Endothelial cell of umbilical vein (primary cell): ENCODE results near the gene TNFRSF14. TPM values are rescaled to one million over a fixed set of nuclear protein-coding genes. Genes with fewer than 3 reads are reported as not detected.

Experiments
- BruUV-seq: library from RNA; stranded (reverse); fragments of 400-500 nt; replicated peaks from 2 replicates; lab custom pipeline; 2021; lab: Mats Ljungman, UMichigan
- CTCF ChIA-PET: fragments of 300-600, 350-600 bp; sonication (Branson Sonifier 250); formaldehyde crosslinking; loops from one replicate; lab custom pipeline; 2021; ENCODE audit warnings: antibody characterized with exemption, inconsistent platforms; lab: Charles Lee
- POLR2A ChIA-PET: fragments of 300-600, 350-600 bp; sonication (Branson Sonifier 250); formaldehyde crosslinking; loops from one replicate; lab custom pipeline; 2021; ENCODE audit warnings: antibody characterized with exemption, inconsistent platforms; lab: Charles Lee
- DNase-seq: peaks from one replicate; pipeline ENCODE4 v3.0.0-alpha.2; 2011; ENCODE audit warnings: low read depth, low spot score
- FAIRE-seq: peaks from 2 replicates; lab custom pipeline; 2011; peaks lifted over from hg19 to GRCh38; lab: Jason Lieb, UNC
- H2AFZ ChIP-seq: 2 replicates; pipeline ENCODE4 v1.6.0; 2012; ENCODE audit warnings: low read depth, low read length, control low read depth, inconsistent platforms
- H3K27ac ChIP-seq: 2 replicates; pipeline ENCODE4 v1.5.1; 2011; ENCODE audit warnings: low read depth, mild to moderate bottlenecking, control low read depth, low read length, moderate library complexity; ENCODE audit not compliant: insufficient read depth
- H3K27me3 ChIP-seq, 2 experiments: 2 replicates each; pipeline versions ENCODE4 v1.6.0 to v1.6.1; 2011; ENCODE audit warnings: low read length in 2 of 2, mixed read lengths in 1 of 2; ENCODE audit not compliant: control insufficient read depth in 2 of 2, insufficient read depth in 2 of 2
- H3K36me3 ChIP-seq, 2 experiments: 2 replicates in 1 of 2; 3 replicates in 1 of 2; pipeline ENCODE4 v1.5.1; 2011; ENCODE audit warnings: low read length in 2 of 2, mild to moderate bottlenecking in 1 of 2, moderate library complexity in 1 of 2; ENCODE audit not compliant: control insufficient read depth in 2 of 2, insufficient read depth in 2 of 2; ENCODE audit errors: extremely low read depth in 1 of 2
- H3K4me1 ChIP-seq: 3 replicates; pipeline ENCODE4 v1.5.1; 2011; ENCODE audit warnings: mild to moderate bottlenecking, low read length; ENCODE audit not compliant: control insufficient read depth, insufficient read depth; ENCODE audit errors: extremely low read depth
- H3K4me2 ChIP-seq: 2 replicates; pipeline ENCODE4 v1.6.1; 2011; ENCODE audit warnings: low read length, control low read depth, mixed read lengths; ENCODE audit not compliant: insufficient read depth
- H3K4me3 ChIP-seq, 3 experiments: fragments of 200-600 bp in 1 of 3; sonication (generic), shearing (Covaris generic) in 1 of 3; replicated peaks in 1 of 3; 2 replicates each; pipeline ENCODE4 v1.5.1; 2011 to 2016; ENCODE audit warnings: control low read depth in 3 of 3, low read length in 3 of 3, mild to moderate bottlenecking in 2 of 3, inconsistent platforms in 1 of 3, low read depth in 1 of 3, moderate library complexity in 1 of 3; ENCODE audit not compliant: insufficient read depth in 1 of 3
- H3K79me2 ChIP-seq: 2 replicates; pipeline ENCODE4 v1.6.0; 2012; ENCODE audit warnings: low read length, inconsistent platforms; ENCODE audit not compliant: control insufficient read depth, insufficient read depth
- H3K9ac ChIP-seq: replicated peaks from 2 replicates; pipeline ENCODE3; 2011; ENCODE audit warnings: low read length, control low read depth; ENCODE audit not compliant: insufficient read depth; ENCODE audit errors: extremely low read depth
- H3K9me1 ChIP-seq: replicated peaks from 3 replicates; pipeline ENCODE4 v1.6.0; 2011; ENCODE audit warnings: mild to moderate bottlenecking, low read length; ENCODE audit not compliant: control insufficient read depth, insufficient read depth; ENCODE audit errors: extremely low read depth
- H3K9me3 ChIP-seq: replicated peaks from 2 replicates; pipeline ENCODE4 v1.5.1; 2012; ENCODE audit warnings: low read length, inconsistent platforms; ENCODE audit not compliant: control insufficient read depth, insufficient read depth
- H4K20me1 ChIP-seq: replicated peaks from 2 replicates; pipeline ENCODE3; 2011; ENCODE audit warnings: mild to moderate bottlenecking, low read length; ENCODE audit not compliant: control insufficient read depth, insufficient read depth; ENCODE audit errors: extremely low read depth
- EZH2 ChIP-seq: IDR thresholded peaks from 2 replicates; pipeline ENCODE4 v1.6.1; 2012; ENCODE audit warnings: borderline replicate concordance, low read depth, mild to moderate bottlenecking, moderate library complexity, low read length, inconsistent platforms; ENCODE audit not compliant: severe bottlenecking
- FOS ChIP-seq: IDR thresholded peaks from 2 replicates; pipeline ENCODE4 v1.6.1; 2011; ENCODE audit warnings: mild to moderate bottlenecking, low read length, moderate library complexity, borderline replicate concordance; ENCODE audit not compliant: insufficient read depth
- GATA2 ChIP-seq: IDR thresholded peaks from 2 replicates; pipeline ENCODE4 v1.7.0; 2011; ENCODE audit warnings: low read depth, mild to moderate bottlenecking, moderate library complexity, mixed read lengths, low read length; ENCODE audit not compliant: insufficient read length, insufficient read depth
- JUN ChIP-seq: IDR thresholded peaks from 2 replicates; pipeline ENCODE4 v1.6.1; 2011; ENCODE audit warnings: borderline replicate concordance, low read depth; ENCODE audit not compliant: insufficient read length, insufficient read depth
- MYC ChIP-seq: IDR thresholded peaks from one replicate; pipeline ENCODE4 v1.6.1; 2011; ENCODE audit warnings: mild to moderate bottlenecking, low read depth, low read length
- POLR2A ChIP-seq: IDR thresholded peaks from 2 replicates; pipeline ENCODE4 v1.6.1; 2012; ENCODE audit warnings: low read depth, mild to moderate bottlenecking, control low read depth, low read length
- POLR2AphosphoS5 ChIP-seq: IDR thresholded peaks from 2 replicates; pipeline ENCODE4 v1.6.1; 2012; ENCODE audit warnings: low read depth, mild to moderate bottlenecking, control low read depth, low read length, moderate library complexity; ENCODE audit not compliant: insufficient read depth
- dilution Hi-C: fragments of 300-500 bp; cut with MboI; formaldehyde crosslinking; loops from one replicate; pipeline ENCODE4 v1.15.0; 2019; ENCODE audit warnings: low sequenced_read_pairs; ENCODE audit not compliant: extremely low pct_ligation_motif_present
- intact Hi-C: fragments of 100-400 bp; cut with micrococcal nuclease; formaldehyde crosslinking; loops from one replicate; pipeline ENCODE4 v1.10.0; 2022
- polyA plus RNA-seq, 4 experiments: library from polyadenylated mRNA; depleted of rRNA in 3 of 4; stranded (reverse) in 3 of 4; unstranded in 1 of 4; fragments of >200 nt; gene quantifications; 2 replicates each; pipeline versions ENCODE4 v1.2.1 to v1.2.3, GENCODE V29; 2011 to 2012; ENCODE audit warnings: missing spikeins in 1 of 4
- total RNA-seq: library from RNA; stranded (reverse); gene quantifications from 2 replicates; pipeline ENCODE4 v1.2.3, GENCODE V29; 2021
- TF ChIP-seq, protein P1 (sequence below): IDR thresholded peaks from 2 replicates; pipeline ENCODE4 v1.6.1; 2011; ENCODE audit not compliant: insufficient read depth, insufficient read length
- TF ChIP-seq, protein P2 (sequence below), 2 donors: IDR thresholded peaks; 1 replicate in 1 of 2; 2 replicates in 1 of 2; pipeline ENCODE4 v1.5.1; 2011; ENCODE audit warnings: low read length in 2 of 2, mild to moderate bottlenecking in 2 of 2, moderate library complexity in 2 of 2, control low read depth in 1 of 2, inconsistent platforms in 1 of 2, low read depth in 1 of 2; ENCODE audit not compliant: insufficient read depth in 1 of 2; ENCODE audit errors: extremely low read depth in 1 of 2

Gene TNFRSF14
- total and polyA plus RNA-seq, 2 donors (not counting 3 experiments of a cell fraction or from before 2014, with no cell fraction given), result 40.9 to 49.4 TPM

DNA sequence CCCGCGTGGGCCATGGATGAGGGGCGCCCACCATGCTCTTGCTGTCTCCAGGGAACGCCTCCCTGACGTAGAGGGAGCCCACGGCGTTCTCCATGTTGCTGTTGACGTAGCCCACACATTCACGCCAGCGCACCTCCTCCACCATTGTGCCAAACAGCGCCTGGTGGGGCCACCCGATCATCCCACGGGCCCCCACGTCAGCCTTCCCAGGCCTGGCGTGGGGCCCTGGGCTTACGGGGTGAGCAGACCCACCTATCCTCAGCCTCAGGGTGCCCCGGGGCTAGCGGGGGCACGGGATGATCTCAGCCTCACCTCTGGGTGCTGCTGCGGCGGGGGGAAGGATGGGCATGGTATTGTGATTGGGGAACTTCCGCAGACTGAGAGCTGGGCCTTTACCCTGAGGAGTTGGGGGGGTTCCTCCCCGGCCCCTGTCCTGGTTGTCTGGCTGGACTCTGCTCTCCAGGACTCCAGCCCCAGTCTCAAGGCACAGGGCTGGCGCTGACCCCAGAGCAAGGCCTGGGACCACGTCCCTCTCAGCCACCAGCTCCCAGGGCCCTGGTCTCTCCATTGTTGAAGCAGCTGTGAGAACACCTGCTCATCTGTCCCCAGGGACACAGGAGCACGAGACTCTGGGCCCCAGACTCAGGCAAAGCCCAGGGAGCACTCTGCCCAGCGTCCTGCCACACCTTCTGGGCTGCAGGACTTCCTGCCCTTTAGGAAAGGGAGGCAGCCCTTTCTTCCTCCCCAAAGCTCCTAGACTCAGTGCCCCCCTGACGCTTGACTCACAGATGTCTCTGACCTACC is 40.6 kb downstream of the TNFRSF14 start:
- Histone ChIP-seq H2AFZ (no peak overlapping the region), H3K27me3 (no peaks in the 10 kb centered on the region), H3K9me1 (no peaks in the 10 kb centered on the region), H4K20me1 (no peaks in the 10 kb centered on the region), H3K79me2 (no peaks in the 10 kb centered on the region), H3K9ac (no peak overlapping the region), H3K27ac (no peak overlapping the region), H3K4me2 (no peak overlapping the region), H3K4me3 (no peak overlapping the region), H3K4me1 (peaks cover 8% of the 10 kb centered on the region), H3K9me3 (no peaks in the 10 kb centered on the region), H3K36me3 (no peaks in the 10 kb centered on the region)
- CTCF ChIA-PET, result no interaction called here
- POLR2A ChIA-PET, result no interaction called here
- BruUV-seq, result no TSS peak
- dilution Hi-C loops, result no loop called here
- DNase-seq, result no peak
- FAIRE-seq, result no peak
- TF ChIP-seq POLR2A (no peak), GATA2 (no peak), EZH2 (no peak), FOS (no peak), JUN (no peak), MYC (no peak), POLR2AphosphoS5 (no peak)
- TF ChIP-seq, protein P1, sequence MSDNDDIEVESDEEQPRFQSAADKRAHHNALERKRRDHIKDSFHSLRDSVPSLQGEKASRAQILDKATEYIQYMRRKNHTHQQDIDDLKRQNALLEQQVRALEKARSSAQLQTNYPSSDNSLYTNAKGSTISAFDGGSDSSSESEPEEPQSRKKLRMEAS, result no peak
- TF ChIP-seq, protein P2, sequence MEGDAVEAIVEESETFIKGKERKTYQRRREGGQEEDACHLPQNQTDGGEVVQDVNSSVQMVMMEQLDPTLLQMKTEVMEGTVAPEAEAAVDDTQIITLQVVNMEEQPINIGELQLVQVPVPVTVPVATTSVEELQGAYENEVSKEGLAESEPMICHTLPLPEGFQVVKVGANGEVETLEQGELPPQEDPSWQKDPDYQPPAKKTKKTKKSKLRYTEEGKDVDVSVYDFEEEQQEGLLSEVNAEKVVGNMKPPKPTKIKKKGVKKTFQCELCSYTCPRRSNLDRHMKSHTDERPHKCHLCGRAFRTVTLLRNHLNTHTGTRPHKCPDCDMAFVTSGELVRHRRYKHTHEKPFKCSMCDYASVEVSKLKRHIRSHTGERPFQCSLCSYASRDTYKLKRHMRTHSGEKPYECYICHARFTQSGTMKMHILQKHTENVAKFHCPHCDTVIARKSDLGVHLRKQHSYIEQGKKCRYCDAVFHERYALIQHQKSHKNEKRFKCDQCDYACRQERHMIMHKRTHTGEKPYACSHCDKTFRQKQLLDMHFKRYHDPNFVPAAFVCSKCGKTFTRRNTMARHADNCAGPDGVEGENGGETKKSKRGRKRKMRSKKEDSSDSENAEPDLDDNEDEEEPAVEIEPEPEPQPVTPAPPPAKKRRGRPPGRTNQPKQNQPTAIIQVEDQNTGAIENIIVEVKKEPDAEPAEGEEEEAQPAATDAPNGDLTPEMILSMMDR (IDR thresholded peaks at IDR 0.05; ENCODE audit: extremely low read depth in 1 of 2, insufficient read depth in 1 of 2, low read depth in 1 of 2, low read length in 2 of 2), result no peak
- intact Hi-C loops, result no loop called here
